Motor neuron (in vitro differentiated cells): ENCODE results near the gene STK10. TPM values are rescaled to one million over a fixed set of nuclear protein-coding genes. Genes with fewer than 3 reads are reported as not detected.
A peak's percentile ranks its signal among the peaks of the same experiment; 100 is the strongest.
"Not testable (repeated sequence)": the region's sequence is repeated elsewhere in the genome, so short reads cannot be mapped to it uniquely, and the experiment has no call there.

Experiments
- ATAC-seq, 8 experiments: fragments of 200-7000 bp; cut with Tn5 transposase; replicated peaks in 6 of 8; 2 replicates each; pipeline ENCODE4 v1.8.0; 2021; ENCODE audit warnings: mild to moderate bottlenecking in 8 of 8, moderate library complexity in 8 of 8
- H3K27ac ChIP-seq, 2 donors: fragments of 250-450 bp; sonication (Bioruptor Pico); 2 replicates each; pipeline ENCODE4 v1.9.0; 2021; ENCODE audit warnings: antibody characterized with exemption in 2 of 2, mild to moderate bottlenecking in 2 of 2, moderate library complexity in 1 of 2
- H3K4me1 ChIP-seq, 2 donors: fragments of 250-450 bp; sonication (Bioruptor Pico); replicated peaks in 1 of 2; 2 replicates each; pipeline ENCODE4 v1.6.1; 2021; ENCODE audit warnings: antibody characterized with exemption in 2 of 2, mild to moderate bottlenecking in 2 of 2, moderate library complexity in 1 of 2
- H3K4me3 ChIP-seq, 5 donors: fragments of 250-450 bp; sonication (Bioruptor Pico); 2 replicates each; pipeline ENCODE4 v1.9.0; 2021; ENCODE audit warnings: antibody characterized with exemption in 5 of 5, mild to moderate bottlenecking in 5 of 5, moderate library complexity in 4 of 5
- WGBS, 10 experiments: fragments of 450-650 bp; shearing (Covaris generic); methylation state at CpG; one replicate each; pipeline ENCODE4 v1.0.0; 2022; 5-methylcytosine and 5-hydroxymethylcytosine counted together
- in situ Hi-C, 9 experiments: fragments of 400-800 bp; cut with MboI; loops; one replicate each; pipeline ENCODE4 v1.15.0; 2021; ENCODE audit warnings: low sequenced_read_pairs in 9 of 9, low pct_unique_long_range_greater_than_20kb in 2 of 9; ENCODE audit not compliant: unreplicated experiment in 9 of 9
- total RNA-seq, 8 experiments: library from RNA; unstranded; fragments of 300-600 nt; gene quantifications; 2 replicates each; pipeline versions ENCODE4 v1.2.3 to v1.2.4, GENCODE V29; 2022

The STK10 gene
- total RNA-seq, 8 experiments from 2014 or later = 3.6 to 24.6 (median 8.1) TPM

DNA sequence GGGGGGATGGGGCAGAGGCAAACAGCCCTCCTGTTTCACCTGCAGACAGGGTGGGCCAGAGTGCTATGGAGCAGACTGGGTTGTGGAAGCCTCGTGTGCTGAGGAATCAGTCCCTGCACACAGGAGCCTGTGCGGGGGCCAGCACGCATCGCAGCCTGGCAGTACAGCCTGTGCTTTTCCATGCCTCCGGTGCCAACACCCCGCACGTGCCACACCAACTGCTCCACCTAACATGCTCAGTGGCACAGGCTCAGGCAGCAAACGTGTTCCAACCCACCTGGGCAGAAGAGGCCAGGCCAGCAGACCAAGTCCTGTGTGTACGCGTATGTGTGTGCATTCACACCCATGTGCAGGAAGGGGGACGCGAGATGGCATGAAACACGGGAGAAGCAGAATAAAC lies 144.2 kb downstream of the STK10 start:
- peak overlapping the region; percentile 62 to 67 for H3K27ac ChIP-seq
- H3K4me3 ChIP-seq = no peak overlapping the region
- in situ Hi-C loops = loop anchor here in 2 of 9 experiments (25.0 kb wide), 2 partner anchors 107 to 132 kb away; no protein-coding TSS in a partner anchor
- 60 to 100% (median 91%) methylated on average over 1 to 5 of the region's 13 CpGs; no CpG with 5 or more reads in 4 of the 10 experiments for WGBS, 10 experiments
- ATAC-seq = peak in 1 of 8 experiments; percentile 10
- H3K4me1 ChIP-seq = peaks cover 9 to 14% of the 10 kb centered on the region in 2 donors

DNA sequence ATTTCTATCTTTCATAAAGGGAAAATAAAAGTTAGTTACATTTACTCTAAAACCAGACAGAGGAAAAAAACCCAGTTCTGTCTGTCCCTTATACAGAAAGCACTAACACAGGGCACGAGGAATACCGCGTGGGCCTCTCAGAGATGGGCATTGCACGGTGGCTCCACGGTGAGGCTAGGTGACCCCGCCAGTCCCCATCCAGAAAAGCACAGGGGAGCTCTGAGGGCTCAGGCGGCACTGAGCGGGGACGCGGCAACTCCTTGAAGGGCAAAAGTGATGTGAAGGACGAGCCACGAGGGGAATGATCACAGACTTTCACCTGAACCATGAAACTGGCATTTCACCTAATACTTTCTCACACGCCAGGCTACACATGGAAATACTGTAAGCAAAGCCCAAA lies 145.8 kb downstream of the STK10 start:
- 60 to 100% (median 90%) methylated on average over 1 to 10 of the region's 13 CpGs; no CpG with 5 or more reads in 1 of the 10 experiments for WGBS, 10 experiments
- in situ Hi-C loops = loop anchor here in 2 of 9 experiments (25.0 kb wide), 2 partner anchors 105 to 130 kb away; no protein-coding TSS in a partner anchor
- Histone ChIP-seq H3K27ac (no peak overlapping the region), H3K4me1 (peaks cover 9 to 14% of the 10 kb centered on the region in 2 donors), H3K4me3 (no peak overlapping the region)
- ATAC-seq = no peak

DNA sequence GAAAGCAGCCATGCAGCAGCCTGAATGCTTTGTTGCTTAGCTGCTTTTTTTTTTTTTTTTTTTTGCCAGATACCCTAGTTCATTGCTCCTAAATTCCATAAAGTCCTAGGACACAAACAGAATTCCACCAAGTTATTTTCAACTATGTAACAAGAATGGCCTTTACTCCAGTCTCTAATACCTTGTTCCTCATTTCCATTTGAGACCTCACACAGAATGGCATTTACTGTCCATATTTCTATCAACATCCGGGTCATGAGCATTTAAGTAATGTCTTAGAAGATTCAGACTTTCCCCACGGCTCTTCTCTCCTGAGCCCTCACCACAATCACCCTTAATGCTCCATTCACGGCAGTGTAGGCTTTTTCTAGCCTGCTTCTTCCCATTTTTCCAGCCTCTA lies 149.9 kb downstream of the STK10 start:
- Histone ChIP-seq H3K4me1 (peaks cover 6 to 7% of the 10 kb centered on the region in 2 donors), H3K27ac (no peak overlapping the region), H3K4me3 (no peak overlapping the region)
- ATAC-seq = no peak
- 20 to 100% (median 81%) methylated on average over 1 to 3 of the region's 3 CpGs; no CpG with 5 or more reads in 2 of the 10 experiments for WGBS, 10 experiments
- in situ Hi-C loops = loop anchor here in 2 of 9 experiments (25.0 kb wide), 2 partner anchors 101 to 126 kb away; no protein-coding TSS in a partner anchor

DNA sequence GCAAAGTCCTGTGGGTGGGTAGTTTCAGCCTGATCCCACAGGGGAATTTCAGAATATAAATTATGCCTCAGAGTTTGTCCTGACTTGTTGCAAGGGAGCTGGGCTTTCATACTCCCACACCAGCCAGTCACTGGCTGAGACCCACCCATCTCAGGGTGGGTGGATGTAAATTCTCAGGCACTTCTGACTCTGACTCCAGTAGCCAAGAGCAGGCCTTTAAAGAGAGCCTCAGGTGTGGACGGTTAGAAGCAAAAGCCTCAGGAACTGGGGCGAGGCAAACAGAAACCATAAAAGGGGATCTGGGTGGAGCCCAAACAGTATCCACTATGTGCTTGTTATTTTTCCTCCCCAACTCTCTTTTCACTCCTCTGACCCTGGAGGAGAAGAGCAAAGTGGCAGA lies 153.0 kb downstream of the STK10 start:
- Histone ChIP-seq H3K4me1 (peaks cover 6 to 7% of the 10 kb centered on the region in 2 donors), H3K4me3 (no peak overlapping the region), H3K27ac (no peak overlapping the region)
- peak in 4 of 8 experiments; percentile 42 to 97 (median 88) for ATAC-seq
- 0 to 82% (median 68%) methylated on average over 2 of the region's 2 CpGs; no CpG with 5 or more reads in 7 of the 10 experiments for WGBS, 10 experiments
- in situ Hi-C loops = loop anchor here in 2 of 9 experiments (25.0 kb wide), 2 partner anchors 98 to 123 kb away; no protein-coding TSS in a partner anchor

DNA sequence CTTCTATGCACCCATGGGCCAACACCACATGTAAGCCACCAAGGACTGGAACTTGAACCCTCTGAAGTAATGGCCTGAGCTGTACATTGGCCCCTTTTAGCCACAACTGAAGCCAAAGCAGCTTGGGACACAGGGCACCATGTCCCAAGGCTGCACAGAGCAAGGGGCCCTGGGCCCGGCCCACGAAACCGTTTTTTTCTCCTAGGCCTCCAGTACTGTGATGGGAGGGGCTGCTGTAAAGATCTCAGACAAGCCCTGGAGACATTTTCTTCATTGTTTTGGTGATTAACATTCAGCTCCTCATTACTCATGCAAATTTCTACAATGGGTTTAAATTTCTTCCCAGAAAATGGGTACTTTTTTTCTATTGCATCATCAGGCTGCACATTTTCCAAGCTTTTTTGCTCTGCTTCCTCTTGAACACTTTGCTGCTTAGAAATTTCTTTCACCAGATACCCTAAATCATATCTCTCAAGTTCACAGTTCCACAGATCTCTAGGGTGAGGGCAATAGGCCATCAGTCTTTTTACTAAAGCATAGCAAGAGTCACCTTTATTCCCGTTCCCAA lies 156.0 kb downstream of the STK10 start:
- in situ Hi-C loops = loop anchor here in 2 of 9 experiments (25.0 kb wide), 2 partner anchors 95 to 120 kb away; no protein-coding TSS in a partner anchor
- ATAC-seq = no peak
- WGBS, 10 experiments = 33 to 100% (median 88%) methylated on average over 1 to 4 of the region's 4 CpGs
- Histone ChIP-seq H3K4me3 (no peak overlapping the region), H3K4me1 (peaks cover 3 to 4% of the 10 kb centered on the region in 2 donors), H3K27ac (no peak overlapping the region)

DNA sequence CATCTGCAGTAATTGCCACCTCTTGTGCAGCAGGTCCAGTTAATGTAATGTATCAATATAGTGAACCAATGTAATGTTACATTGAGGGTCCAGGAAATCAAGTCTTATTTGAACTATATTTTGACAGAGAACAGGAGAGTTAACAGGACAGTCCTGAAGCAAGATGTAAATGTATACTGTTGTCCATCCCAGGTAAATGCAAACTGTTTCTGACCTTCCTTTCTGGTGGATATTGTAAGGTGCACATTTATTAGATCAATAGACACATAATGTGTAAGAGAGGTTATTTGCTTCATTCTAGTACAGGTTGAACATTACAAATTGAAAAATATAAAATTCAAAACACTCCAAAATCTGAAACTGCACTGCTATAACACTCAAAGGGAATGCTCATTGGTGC lies 158.1 kb downstream of the STK10 start:
- in situ Hi-C loops = loop anchor here in 2 of 9 experiments (25.0 kb wide), 2 partner anchors 93 to 118 kb away; no protein-coding TSS in a partner anchor
- Histone ChIP-seq H3K4me1 (no peaks in the 10 kb centered on the region), H3K27ac (no peak overlapping the region), H3K4me3 (no peak overlapping the region)
- no peak for ATAC-seq

DNA sequence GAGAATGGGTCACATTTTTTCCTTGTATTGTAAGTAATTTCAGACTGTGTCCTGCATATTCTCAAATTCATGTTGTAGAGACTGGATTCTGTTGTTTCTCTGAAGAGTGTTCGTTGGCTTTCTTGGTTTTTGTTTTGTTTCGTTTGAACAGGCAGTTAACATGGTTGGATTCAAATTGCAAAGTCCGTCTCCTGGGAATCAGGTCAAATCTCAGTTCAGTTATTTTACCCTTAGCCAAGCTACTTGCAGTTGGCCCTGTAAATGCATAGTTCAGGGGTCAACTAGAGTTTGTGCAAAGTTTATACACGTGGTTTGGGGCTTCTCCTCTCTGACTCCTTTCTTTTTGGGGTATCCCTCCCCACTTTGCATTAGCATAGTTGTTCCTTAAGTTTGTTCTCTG lies 159.9 kb downstream of the STK10 start:
- Histone ChIP-seq H3K4me3 (no peak overlapping the region), H3K27ac (no peak overlapping the region), H3K4me1 (no peaks in the 10 kb centered on the region)
- peak in 1 of 8 experiments; percentile 30 for ATAC-seq
- in situ Hi-C loops = loop anchor here in 2 of 9 experiments (25.0 kb wide), 2 partner anchors 91 to 116 kb away; no protein-coding TSS in a partner anchor
- WGBS, 10 experiments = 0 to 89% (median 55%) methylated on average over 1 to 4 of the region's 4 CpGs; no CpG with 5 or more reads in 2 of the 10 experiments

DNA sequence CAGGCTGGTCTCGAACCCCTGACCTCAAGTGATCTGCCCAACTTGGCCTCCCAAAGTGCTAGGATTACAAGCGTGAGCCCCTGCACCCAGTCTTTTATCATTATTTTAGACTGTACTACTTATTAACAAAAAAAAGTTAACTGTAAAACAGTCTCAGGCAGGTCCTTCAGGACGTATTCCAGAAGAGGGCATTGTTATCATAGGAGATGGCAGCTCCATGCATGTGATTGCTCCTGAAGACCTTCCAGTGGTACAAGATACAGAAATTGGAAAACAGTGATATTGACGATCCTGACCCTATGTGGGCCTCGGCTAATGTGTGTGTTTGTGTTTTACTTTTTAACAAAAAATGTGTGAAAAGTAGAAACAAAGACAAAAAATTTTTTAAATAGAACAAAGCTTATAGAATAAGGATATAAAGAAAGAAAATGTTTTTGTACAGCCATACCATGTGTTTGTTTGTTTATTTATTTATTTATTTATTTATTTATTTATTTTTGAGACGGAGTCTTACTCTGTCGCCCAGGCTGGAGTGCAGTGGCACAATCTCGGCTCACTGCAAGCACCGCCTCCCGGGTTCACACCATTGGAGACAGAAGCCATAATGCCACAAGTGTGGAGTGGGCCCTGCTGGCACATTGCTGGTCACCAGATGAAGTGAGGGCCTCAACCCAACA lies 167.8 kb downstream of the STK10 start:
- not testable (repeated sequence) for ATAC-seq, H3K27ac ChIP-seq, H3K4me1 ChIP-seq, H3K4me3 ChIP-seq
- WGBS, 10 experiments = 51 to 100% (median 93%) methylated on average over 2 to 8 of the region's 10 CpGs; no CpG with 5 or more reads in 1 of the 10 experiments
- in situ Hi-C loops = loop anchor here in 1 of 9 experiments (25.0 kb wide), 1 partner anchor 608 kb away; the partner anchor contains the start of gene FGF18

DNA sequence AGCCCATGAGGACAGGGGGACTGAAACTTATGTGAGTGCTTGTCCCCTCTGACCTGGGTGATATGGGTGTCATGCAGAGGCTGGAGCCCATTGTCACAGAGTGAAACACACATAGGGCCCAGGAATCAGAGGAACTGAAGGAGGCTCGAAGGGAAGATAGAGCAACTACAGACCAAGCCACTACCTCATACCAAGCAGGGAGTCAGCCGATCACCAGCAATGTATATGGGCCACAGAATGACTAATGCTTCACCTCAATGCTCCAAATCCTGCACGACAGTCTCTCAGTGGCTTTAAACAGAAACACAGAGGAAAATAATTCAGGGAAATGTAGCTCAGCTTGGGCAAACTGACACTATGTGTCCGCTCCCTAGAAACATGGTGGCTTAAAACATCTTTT lies 172.7 kb downstream of the STK10 start:
- no peak for ATAC-seq
- H3K4me3 ChIP-seq = no peak overlapping the region
- no peaks in the 10 kb centered on the region for H3K4me1 ChIP-seq
- no peak overlapping the region for H3K27ac ChIP-seq
- in situ Hi-C loops = loop anchor here in 1 of 9 experiments (25.0 kb wide), 1 partner anchor 603 kb away; the partner anchor contains the start of gene FGF18
- 27 to 100% (median 86%) methylated on average over 1 to 2 of the region's 4 CpGs; no CpG with 5 or more reads in 4 of the 10 experiments for WGBS, 10 experiments

DNA sequence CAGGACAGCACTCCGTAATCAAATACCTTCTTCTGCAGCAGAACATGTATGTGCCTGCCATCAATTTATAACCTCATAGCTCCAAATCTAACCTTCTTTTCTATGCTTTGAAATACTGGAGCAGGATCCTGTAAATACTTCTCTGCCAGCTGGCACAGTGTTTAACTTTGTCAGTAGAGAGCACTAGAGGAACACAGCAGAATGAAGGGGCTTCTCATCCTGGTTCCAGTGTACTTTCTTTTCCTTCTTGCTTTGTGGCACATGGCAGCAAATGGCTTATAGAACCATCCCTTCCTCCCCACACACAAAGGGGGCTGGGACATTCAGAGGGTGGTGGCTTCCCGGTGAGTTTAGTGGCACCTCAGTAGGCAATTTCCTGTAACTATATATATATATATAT lies 177.7 kb downstream of the STK10 start:
- 50 to 100% (median 84%) methylated on average over 1 of the region's 2 CpGs; no CpG with 5 or more reads in 4 of the 10 experiments for WGBS, 10 experiments
- Histone ChIP-seq H3K27ac (no peak overlapping the region), H3K4me1 (peaks cover 3 to 5% of the 10 kb centered on the region in 2 donors), H3K4me3 (no peak overlapping the region)
- in situ Hi-C loops = loop anchor here in 1 of 9 experiments (25.0 kb wide), 1 partner anchor 598 kb away; the partner anchor contains the start of gene FGF18
- ATAC-seq = no peak

DNA sequence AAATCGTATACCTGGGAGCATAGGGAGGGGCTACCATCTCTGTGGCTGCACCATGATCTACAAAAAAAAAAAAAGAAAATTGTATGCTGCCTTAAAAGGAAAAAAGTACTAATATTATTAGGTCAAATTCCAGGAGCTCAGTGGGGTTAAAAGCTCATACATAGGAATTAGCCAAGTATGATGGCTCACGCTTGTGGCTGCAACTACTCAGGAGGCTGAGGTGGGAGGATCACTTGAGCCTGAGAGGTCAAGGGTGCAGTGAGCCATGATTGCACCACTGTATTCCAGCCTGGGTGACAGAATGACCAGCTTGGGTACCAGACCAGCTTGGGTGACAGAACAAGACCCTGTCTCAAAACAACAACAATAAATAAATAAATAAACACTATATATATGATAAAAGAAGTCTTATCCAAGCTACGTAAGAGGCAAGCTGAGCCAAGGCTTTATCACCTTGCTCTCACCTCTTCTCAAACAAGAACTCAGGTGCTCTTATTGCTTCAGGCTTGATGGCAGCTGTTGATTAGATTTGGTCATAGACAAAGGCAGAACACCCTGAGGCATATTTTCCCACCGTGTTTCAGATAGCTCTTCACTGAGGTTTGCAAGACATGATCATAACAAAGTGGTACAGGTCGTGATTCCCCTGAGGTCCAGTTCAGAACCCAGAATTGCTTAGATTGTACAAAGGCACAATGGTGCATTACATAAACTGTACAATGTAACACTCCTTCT lies 178.3 kb downstream of the STK10 start:
- Histone ChIP-seq H3K27ac (no peak overlapping the region), H3K4me1 (peaks cover 4 to 5% of the 10 kb centered on the region in 2 donors), H3K4me3 (no peak overlapping the region)
- in situ Hi-C loops = loop anchor here in 1 of 9 experiments (25.0 kb wide), 1 partner anchor 597 kb away; the partner anchor contains the start of gene FGF18
- no peak for ATAC-seq
- 20 to 100% (median 72%) methylated on average over 1 to 5 of the region's 5 CpGs; no CpG with 5 or more reads in 1 of the 10 experiments for WGBS, 10 experiments

DNA sequence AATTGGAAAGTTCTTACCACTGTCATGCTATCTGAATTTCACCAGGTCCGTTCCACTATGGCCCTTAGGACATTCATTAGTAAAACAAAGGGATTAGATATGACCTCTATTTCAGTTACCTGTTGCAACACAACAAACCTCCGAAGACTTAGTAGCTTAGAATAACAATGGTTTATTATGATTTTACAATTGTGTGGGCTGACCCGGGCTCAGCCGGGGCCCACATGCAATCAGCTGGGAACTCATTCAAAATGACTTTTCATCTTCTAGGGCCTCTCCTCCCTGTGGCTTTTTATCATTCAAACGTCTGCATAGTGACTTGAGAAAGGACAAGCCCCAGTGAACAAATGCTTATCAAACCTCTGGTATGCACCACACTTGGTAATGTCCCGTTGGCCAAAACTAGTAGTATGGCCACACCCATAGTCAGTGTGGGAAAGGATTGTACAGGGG lies 179.3 kb downstream of the STK10 start:
- H3K27ac ChIP-seq = no peak overlapping the region
- peak in 1 of 8 experiments; percentile 2 for ATAC-seq
- in situ Hi-C loops = loop anchor here in 1 of 9 experiments (25.0 kb wide), 1 partner anchor 596 kb away; the partner anchor contains the start of gene FGF18
- H3K4me3 ChIP-seq = no peak overlapping the region
- peaks cover 5 to 13% of the 10 kb centered on the region in 2 donors for H3K4me1 ChIP-seq
- 0 to 26% (median 15%) methylated on average over 1 to 4 of the region's 6 CpGs; no CpG with 5 or more reads in 2 of the 10 experiments for WGBS, 10 experiments
